Activated CD4-positive, alpha-beta T cell treated with anti-CD3 and anti-CD28 coated beads for 48 hours (primary cell): Measurements from ENCODE around the gene UNK.
"Not testable (repeated sequence)": the region's sequence is repeated elsewhere in the genome, so short reads cannot be mapped to it uniquely, and the experiment has no call there.

ENCODE experiments used
- DNase-seq: peaks from one replicate; pipeline ENCODE4 v3.0.0-alpha.2; 2020

Gene UNK

DNA sequence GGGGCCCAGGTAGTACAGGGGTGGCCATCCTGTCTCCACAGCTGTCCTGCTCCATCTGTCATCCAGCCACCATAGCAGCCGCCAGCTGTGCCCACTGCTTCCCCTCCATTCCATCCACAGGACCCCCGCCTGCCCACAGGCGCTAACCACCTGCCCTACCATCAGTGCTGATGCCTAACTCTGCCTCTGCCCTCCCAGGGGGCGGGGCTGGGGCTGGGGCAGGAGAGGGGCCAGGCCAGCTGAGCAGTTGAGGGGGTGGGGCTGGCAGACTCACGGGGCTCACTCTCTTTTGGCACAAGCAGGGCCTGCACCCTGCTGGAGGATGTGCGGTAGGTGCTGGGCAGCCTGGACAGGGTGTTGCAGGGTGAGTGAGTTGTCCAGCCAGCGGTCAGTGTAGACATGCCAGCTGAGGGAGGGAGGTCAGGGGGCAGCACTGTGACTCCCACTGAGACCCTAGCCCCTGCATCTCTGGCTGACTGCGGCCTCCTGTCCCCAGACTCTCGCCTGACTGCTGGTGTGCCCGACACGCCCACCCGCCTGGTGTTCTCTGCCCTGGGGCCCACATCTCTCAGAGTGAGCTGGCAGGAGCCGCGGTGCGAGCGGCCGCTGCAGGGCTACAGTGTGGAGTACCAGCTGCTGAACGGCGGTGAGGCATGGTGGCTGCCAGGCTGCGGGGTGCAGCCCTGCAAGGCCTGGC is 29.3 kb upstream of the UNK start:
- peak; percentile 18 for DNase-seq

DNA sequence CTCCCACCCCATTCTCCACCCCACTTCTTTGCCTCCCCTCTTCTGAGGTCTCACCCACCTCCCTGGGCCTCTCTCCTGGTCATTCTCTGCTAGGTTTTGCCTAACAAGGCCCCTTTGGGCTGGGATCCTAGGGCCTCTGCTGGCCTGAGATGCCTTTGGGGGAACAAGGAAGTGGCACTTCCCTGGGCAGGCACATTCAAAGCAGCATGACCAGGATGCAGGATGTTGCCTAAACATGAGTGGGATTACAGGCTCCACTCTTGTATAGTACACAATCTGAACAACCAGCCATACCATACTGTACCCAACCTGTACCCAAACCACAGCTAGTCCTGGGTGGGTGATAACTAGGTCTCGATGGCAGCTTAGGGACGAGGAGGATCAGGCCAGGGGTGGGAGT is 28.6 kb upstream of the UNK start:
- no peak for DNase-seq

- DNase-seq = no peak
These were observed 28.0 kb upstream of the UNK start for GRCh38 chr17:75756451-75757085.

DNA sequence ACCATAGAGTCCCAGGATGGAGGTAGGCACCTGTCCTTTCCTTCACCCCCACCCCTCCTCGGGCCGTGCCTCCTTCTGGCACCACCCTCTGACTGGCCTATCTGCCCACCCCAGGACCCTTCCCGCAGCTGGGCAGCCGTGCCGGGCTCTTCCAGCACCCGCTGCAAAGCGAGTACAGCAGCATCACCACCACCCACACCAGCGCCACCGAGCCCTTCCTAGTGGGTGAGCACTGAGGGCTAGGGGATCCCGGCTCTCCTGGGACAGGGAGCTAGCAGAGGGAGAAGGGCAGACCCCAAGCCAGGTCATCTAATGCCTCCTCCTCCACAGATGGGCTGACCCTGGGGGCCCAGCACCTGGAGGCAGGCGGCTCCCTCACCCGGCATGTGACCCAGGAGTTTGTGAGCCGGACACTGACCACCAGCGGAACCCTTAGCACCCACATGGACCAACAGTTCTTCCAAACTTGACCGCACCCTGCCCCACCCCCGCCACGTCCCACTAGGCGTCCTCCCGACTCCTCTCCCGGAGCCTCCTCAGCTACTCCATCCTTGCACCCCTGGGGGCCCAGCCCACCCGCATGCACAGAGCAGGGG is 27.4 kb upstream of the UNK start:
- DNase-seq = no peak

GRCh38 chr17:75758131-75758905 is 26.3 kb upstream of the UNK start:
- no peak for DNase-seq

DNA sequence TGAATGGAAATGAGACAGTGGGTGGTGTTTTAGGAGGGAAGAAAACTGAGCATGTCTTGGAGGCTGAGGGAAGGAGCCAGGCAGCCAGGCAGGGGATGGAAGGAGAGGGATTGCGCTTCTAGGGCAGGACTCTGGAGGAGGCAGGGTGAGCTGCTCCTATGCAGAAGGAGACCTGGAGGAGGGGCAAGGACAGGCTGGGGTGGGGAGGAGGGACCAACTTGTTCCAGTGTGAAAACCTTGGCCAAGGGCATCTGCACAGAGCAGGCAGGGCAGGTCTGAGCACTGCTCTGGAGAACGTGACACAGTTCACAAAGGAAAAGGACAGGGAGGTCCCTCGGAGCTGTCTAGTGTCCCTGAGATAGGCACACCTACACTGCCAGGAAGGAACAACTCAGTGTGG is 25.1 kb upstream of the UNK start:
- DNase-seq = no peak

DNA sequence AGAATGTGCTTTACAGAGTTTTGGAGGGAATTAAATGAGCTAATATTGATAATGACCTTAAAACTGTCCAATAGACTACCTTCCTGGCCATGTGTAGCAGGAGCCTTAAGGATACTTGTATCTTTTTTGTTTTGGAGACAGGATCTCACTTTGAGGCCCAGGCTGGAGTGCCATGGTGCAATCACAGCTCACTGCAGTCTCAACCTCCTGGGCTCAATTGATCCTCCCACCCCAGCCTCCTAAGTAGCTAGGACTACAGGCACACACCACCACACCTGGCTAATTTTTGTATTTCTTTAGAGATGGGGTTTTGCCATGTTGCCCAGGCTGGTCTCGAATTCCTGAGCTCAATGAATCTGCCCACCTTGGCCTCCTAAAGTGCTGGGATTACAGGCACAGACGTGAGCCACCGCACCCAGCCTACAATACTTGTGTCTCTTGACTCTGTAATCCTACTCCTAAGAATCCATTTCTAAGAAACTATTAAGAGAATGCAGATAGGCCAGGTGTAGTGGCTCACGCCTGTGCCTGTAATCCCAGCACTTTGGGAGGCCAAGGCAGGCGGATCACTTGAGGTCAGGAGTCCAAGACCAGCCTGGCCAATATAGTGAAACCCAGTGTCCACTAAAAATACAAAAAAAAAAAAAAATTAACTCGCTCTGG is 24.5 kb upstream of the UNK start:
- DNase-seq = not testable (repeated sequence)

GRCh38 chr17:75762513-75763268 is 21.9 kb upstream of the UNK start:
- DNase-seq = no peak

GRCh38 chr17:75763269-75763607 is 21.4 kb upstream of the UNK start:
- no peak for DNase-seq

- no peak for DNase-seq
These were observed 20.8 kb upstream of the UNK start for GRCh38 chr17:75763613-75764416.

DNA sequence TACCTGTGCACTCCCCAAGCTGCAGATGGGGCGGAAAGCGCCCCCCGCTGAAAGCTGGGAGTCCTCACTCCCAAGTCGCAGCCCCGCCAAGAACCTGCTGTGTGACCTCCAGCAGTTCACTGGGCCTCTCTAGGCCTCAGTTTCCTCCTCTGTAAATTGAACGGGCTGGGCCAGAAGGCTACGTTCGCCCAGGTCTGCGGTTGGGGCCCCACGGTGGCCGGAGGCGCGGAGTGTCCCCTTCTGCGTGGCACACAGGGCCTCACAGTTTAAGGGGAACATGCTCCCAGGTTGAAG is 20.2 kb upstream of the UNK start:
- DNase-seq = no peak

GRCh38 chr17:75764711-75765421 is 19.7 kb upstream of the UNK start, which contains the start of gene GALK1:
GALK1 (minus strand) TSS chr17:75765192; CDS start chr17:75765136, 56 bp downstream.
- DNase-seq = peak; percentile 81

DNA sequence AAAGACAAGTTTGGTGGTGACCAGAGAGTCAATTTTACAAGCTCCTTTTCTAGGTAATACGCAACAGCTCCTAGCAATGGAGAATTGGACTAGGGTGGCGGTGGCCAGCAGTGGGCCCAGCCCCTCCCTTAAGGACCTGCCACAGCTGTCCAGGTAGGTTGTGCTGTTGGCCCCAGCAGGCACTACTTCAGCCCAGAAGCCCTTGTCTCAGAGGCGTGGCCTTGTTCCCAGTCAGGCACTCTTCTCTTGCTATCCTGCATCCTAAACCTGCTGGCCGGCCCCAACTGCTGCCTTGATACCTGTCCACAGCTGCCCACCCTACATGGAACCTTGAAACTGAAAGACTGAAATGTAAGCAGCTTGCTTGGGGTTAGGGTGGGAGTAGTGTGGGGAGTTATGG is 18.6 kb upstream of the UNK start:
- no peak for DNase-seq

DNA sequence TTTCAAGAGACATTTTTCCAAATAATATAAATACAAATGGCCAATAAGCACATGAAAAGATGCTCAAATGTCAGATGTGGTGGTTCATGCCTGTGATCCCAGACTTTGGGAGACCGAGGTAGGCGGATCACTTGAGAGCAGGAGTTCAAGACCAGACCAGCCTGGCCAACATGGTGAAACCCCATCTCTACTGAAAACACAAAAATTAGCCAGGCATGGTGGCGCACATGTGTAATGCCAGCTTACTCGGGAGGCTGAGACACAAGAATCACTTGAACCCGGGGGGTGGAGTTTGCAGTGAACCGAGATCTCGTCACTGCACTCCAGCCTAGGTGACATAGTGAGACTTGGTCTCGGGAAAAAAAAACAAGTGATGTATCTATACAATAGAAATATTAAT is 16.7 kb upstream of the UNK start:
- DNase-seq = no peak

GRCh38 chr17:75769536-75769935 is 15.1 kb upstream of the UNK start:
- no peak for DNase-seq

GRCh38 chr17:75771334-75772281 is 13.0 kb upstream of the UNK start:
- no peak for DNase-seq

GRCh38 chr17:75773121-75773807 is 11.3 kb upstream of the UNK start:
- DNase-seq = no peak

GRCh38 chr17:75773808-75774470 is 10.7 kb upstream of the UNK start:
- DNase-seq = no peak
